A673 (cell line): ENCODE results near the gene BDKRB1. TPM values are rescaled to one million over a fixed set of nuclear protein-coding genes. Genes with fewer than 3 reads are reported as not detected.

Experiments
- BruUV-seq: library from RNA; stranded (reverse); fragments of 400-500 nt; replicated peaks from 2 replicates; lab custom pipeline; 2021; lab: Mats Ljungman, UMichigan
- CTCF ChIA-PET: fragments of 300-600 bp; sonication (Branson Sonifier 250); formaldehyde crosslinking; loops from one replicate; lab custom pipeline; 2022; ENCODE audit warnings: antibody characterized with exemption; lab: Charles Lee
- POLR2A ChIA-PET: fragments of 300-600 bp; sonication (Branson Sonifier 250); formaldehyde crosslinking; loops from one replicate; lab custom pipeline; 2022; ENCODE audit warnings: antibody characterized with exemption; ENCODE audit not compliant: low non-redundant PET; lab: Charles Lee
- DNase-seq: peaks from one replicate; pipeline ENCODE4 v3.0.0-alpha.2; 2015; ENCODE audit warnings: low spot score
- H3K27ac ChIP-seq: fragments of 200-600 bp; sonication (generic); 2 replicates; pipeline ENCODE4 v1.5.1; 2016; ENCODE audit warnings: mixed run types, low read depth, mild to moderate bottlenecking, mixed read lengths, antibody characterized with exemption, low read length; ENCODE audit not compliant: poor library complexity, severe bottlenecking
- H3K27me3 ChIP-seq: fragments of 200-600 bp; sonication (generic); replicated peaks from 2 replicates; pipeline ENCODE4 v1.6.1; 2017; ENCODE audit warnings: mixed run types, low read depth, mild to moderate bottlenecking, mixed read lengths, antibody characterized with exemption, low read length; ENCODE audit not compliant: insufficient read depth, poor library complexity
- H3K36me3 ChIP-seq: fragments of 200-600 bp; sonication (generic); 2 replicates; pipeline ENCODE4 v1.6.1; 2016; ENCODE audit warnings: mixed run types, mild to moderate bottlenecking, mixed read lengths, antibody characterized with exemption, low read length; ENCODE audit not compliant: insufficient read depth, poor library complexity, severe bottlenecking
- H3K4me1 ChIP-seq: fragments of 200-600 bp; sonication (generic); 2 replicates; pipeline ENCODE4 v1.6.1; 2017; ENCODE audit warnings: mixed run types, mild to moderate bottlenecking, mixed read lengths, antibody characterized with exemption, low read length; ENCODE audit not compliant: insufficient read depth, poor library complexity, severe bottlenecking
- H3K4me3 ChIP-seq: fragments of 200-600 bp; sonication (generic); 2 replicates; pipeline ENCODE4 v1.5.1; 2016; ENCODE audit warnings: low read depth, mixed run types, mild to moderate bottlenecking, mixed read lengths, low read length; ENCODE audit not compliant: poor library complexity, severe bottlenecking
- H3K9me3 ChIP-seq: fragments of 200-600 bp; sonication (generic); 2 replicates; pipeline ENCODE4 v1.6.1; 2016; ENCODE audit warnings: mixed run types, low read depth, mild to moderate bottlenecking, mixed read lengths, antibody characterized with exemption, low read length; ENCODE audit not compliant: poor library complexity, severe bottlenecking
- EZH2 ChIP-seq: fragments of 200-600 bp; sonication (generic); IDR thresholded peaks from 2 replicates; pipeline ENCODE4 v1.6.1; 2017; ENCODE audit warnings: borderline replicate concordance, low read depth, mild to moderate bottlenecking, mixed read lengths, antibody characterized with exemption, low read length; ENCODE audit not compliant: poor library complexity, severe bottlenecking
- intact Hi-C: fragments of 100-400 bp; cut with micrococcal nuclease; formaldehyde crosslinking; loops from one replicate; pipeline ENCODE4 v1.10.0; 2022; ENCODE audit not compliant: unreplicated experiment
- total RNA-seq: library from RNA; stranded (reverse); gene quantifications from 2 replicates; pipeline ENCODE4 v1.2.3, GENCODE V29; 2021
- TF ChIP-seq, protein P1 (sequence below): fragments of 300-800, 200-600 bp; sonication (generic); conservative IDR thresholded peaks from 2 replicates; pipeline ENCODE4 v1.5.1; 2017; ENCODE audit warnings: low read depth, mild to moderate bottlenecking, antibody characterized with exemption, low read length, moderate library complexity, mixed read lengths

Gene BDKRB1
- total RNA-seq, 1 experiment from 2014 or later: not detected

DNA sequence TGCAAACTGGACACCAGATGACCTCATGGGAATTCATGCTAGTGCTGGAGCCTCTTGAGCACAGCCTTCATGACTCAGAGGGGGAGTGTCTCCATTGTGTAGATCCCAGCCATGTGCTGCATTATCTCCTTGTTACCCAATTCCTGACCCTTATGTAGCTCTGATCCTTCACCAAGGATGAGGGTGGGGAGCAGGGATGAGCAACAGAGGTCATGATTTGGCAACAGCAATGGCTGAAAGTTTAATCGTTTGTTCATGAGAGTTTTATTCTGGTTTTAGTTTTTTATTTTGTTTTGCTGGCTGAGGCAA is 9.5 kb upstream of the BDKRB1 start:
- no peaks in the 10 kb centered on the region for H3K9me3 ChIP-seq
- H3K4me1 ChIP-seq: no peaks in the 10 kb centered on the region
- intact Hi-C loops: no loop called here
- POLR2A ChIA-PET: no interaction called here
- BruUV-seq: no TSS peak
- H3K36me3 ChIP-seq: no peaks in the 10 kb centered on the region
- TF ChIP-seq, protein P1, sequence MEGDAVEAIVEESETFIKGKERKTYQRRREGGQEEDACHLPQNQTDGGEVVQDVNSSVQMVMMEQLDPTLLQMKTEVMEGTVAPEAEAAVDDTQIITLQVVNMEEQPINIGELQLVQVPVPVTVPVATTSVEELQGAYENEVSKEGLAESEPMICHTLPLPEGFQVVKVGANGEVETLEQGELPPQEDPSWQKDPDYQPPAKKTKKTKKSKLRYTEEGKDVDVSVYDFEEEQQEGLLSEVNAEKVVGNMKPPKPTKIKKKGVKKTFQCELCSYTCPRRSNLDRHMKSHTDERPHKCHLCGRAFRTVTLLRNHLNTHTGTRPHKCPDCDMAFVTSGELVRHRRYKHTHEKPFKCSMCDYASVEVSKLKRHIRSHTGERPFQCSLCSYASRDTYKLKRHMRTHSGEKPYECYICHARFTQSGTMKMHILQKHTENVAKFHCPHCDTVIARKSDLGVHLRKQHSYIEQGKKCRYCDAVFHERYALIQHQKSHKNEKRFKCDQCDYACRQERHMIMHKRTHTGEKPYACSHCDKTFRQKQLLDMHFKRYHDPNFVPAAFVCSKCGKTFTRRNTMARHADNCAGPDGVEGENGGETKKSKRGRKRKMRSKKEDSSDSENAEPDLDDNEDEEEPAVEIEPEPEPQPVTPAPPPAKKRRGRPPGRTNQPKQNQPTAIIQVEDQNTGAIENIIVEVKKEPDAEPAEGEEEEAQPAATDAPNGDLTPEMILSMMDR: no peak
- no peak for TF ChIP-seq EZH2
- no peaks in the 10 kb centered on the region for H3K27me3 ChIP-seq
- no peak overlapping the region for H3K27ac ChIP-seq
- no peak overlapping the region for H3K4me3 ChIP-seq
- no peak for DNase-seq
- CTCF ChIA-PET: no interaction called here

DNA sequence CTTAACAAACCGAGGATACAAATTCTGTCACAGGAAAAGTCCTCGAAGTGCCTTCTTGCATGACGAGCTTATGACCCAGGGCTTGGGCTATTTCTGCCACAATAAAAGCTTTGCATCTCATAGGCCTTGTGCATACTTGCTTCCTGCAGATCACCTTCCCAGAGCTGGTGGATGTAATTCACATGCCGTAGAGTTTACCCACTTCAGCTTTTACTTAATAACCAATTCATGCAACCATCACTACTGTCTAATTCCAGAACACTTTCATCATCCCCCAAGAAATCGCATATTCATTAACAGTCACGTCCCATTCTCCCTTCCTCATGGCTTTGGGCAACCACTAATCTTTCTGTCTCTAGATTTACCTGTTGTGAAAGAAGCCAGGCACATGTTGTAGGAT is 9.0 kb upstream of the BDKRB1 start:
- intact Hi-C loops: no loop called here
- Histone ChIP-seq H3K27me3 (no peaks in the 10 kb centered on the region), H3K4me1 (no peaks in the 10 kb centered on the region), H3K9me3 (no peaks in the 10 kb centered on the region), H3K27ac (no peak overlapping the region), H3K4me3 (no peak overlapping the region), H3K36me3 (no peaks in the 10 kb centered on the region)
- ChIA-PET CTCF (no interaction called here), POLR2A (no interaction called here)
- DNase-seq: no peak
- no TSS peak for BruUV-seq
- TF ChIP-seq, protein P1: no peak
- TF ChIP-seq EZH2: no peak

DNA sequence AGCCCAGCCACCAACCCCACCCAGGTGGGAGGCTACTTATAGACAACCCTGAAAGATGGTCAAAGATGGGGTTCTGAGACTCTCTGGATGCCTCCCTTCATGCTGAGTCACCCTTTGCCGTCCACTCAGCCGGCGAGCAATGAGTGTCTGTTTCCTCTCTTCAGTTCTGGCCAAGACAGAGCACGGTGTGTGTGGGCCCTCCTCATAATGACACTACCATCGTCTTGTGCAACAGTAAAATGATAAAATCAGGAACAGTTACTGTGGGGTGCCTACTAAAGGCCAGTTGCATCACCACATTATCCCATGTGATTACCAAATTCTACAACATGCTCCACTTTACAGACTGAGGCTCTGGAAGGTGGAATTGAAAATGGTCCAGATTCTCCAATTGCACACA is 7.0 kb upstream of the BDKRB1 start:
- no TSS peak for BruUV-seq
- DNase-seq: no peak
- H3K4me3 ChIP-seq: no peak overlapping the region
- H3K9me3 ChIP-seq: no peaks in the 10 kb centered on the region
- ChIA-PET POLR2A (no interaction called here), CTCF (no interaction called here)
- H3K4me1 ChIP-seq: no peaks in the 10 kb centered on the region
- no peak for TF ChIP-seq EZH2
- TF ChIP-seq, protein P1: no peak
- no peaks in the 10 kb centered on the region for H3K36me3 ChIP-seq
- H3K27me3 ChIP-seq: no peaks in the 10 kb centered on the region
- no peak overlapping the region for H3K27ac ChIP-seq
- intact Hi-C loops: no loop called here
